ENCODE data around the gene KLHDC10. TPM values are rescaled to one million over a fixed set of nuclear protein-coding genes. Genes with fewer than 3 reads are reported as not detected.

The KLHDC10 gene
- total RNA-seq, 2 donors from 2014 or later, result 16.7 to 19.1 TPM

DNA sequence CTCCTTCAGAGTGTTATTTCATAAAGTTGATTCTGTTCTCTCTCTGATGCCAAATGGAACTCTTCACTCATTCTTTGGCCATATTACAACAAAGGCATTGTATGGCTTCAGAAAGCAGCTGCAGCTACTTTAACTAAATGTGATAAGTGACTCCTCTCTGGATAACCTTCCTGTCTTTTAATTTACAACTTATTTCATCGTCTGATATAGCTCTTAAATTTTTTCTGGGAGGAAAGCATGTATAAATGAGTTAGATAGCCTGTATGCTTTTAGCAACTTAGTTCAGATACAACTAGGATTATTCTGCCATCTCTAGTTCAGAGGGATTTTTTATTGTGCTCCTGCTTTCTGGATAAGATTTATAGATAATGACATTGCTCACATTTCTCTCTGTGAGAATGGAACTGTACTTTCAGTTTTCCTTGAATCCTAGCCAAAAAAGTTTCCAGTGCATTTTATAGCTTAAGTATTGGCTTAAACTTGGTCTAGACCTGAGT lies 57.5 kb downstream of the KLHDC10 start:
- H3K4me3 ChIP-seq, result no peak overlapping the region
- no peak for DNase-seq (ENCODE audit: low spot score)
- H3K27ac ChIP-seq, result no peak overlapping the region
- no peaks in the 10 kb centered on the region for H3K9me3 ChIP-seq
- H3K27me3 ChIP-seq, result no peaks in the 10 kb centered on the region
- peaks cover 64% of the 10 kb centered on the region for H3K36me3 ChIP-seq
- H3K4me1 ChIP-seq, result no peaks in the 10 kb centered on the region
- TF ChIP-seq, protein P1, sequence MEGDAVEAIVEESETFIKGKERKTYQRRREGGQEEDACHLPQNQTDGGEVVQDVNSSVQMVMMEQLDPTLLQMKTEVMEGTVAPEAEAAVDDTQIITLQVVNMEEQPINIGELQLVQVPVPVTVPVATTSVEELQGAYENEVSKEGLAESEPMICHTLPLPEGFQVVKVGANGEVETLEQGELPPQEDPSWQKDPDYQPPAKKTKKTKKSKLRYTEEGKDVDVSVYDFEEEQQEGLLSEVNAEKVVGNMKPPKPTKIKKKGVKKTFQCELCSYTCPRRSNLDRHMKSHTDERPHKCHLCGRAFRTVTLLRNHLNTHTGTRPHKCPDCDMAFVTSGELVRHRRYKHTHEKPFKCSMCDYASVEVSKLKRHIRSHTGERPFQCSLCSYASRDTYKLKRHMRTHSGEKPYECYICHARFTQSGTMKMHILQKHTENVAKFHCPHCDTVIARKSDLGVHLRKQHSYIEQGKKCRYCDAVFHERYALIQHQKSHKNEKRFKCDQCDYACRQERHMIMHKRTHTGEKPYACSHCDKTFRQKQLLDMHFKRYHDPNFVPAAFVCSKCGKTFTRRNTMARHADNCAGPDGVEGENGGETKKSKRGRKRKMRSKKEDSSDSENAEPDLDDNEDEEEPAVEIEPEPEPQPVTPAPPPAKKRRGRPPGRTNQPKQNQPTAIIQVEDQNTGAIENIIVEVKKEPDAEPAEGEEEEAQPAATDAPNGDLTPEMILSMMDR (IDR thresholded peaks at IDR 0.05), result no peak

DNA sequence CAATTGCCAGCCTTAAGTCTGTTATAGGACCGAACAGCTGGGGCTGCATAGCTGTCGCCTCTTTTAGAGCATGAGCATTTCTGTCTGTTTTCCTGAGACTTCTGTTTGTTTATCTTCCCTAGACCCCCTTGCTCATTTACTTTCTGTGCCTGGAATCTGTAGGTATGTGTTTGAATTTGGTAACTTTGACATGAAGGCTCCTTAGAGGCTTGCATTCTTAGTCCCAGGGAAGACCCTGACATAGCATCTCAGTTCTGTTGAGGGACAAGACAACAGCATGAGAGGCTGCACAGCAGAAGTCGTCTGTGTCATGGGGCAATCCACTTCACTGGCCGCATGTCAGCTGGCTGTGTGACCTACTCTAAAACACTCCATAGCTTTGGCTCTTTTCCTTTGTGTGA lies 58.7 kb downstream of the KLHDC10 start:
- TF ChIP-seq, protein P1 (IDR thresholded peaks at IDR 0.05), result no peak
- Histone ChIP-seq H3K36me3 (peaks cover 66% of the 10 kb centered on the region), H3K4me3 (no peak overlapping the region), H3K27me3 (no peaks in the 10 kb centered on the region), H3K9me3 (no peaks in the 10 kb centered on the region), H3K27ac (no peak overlapping the region), H3K4me1 (no peaks in the 10 kb centered on the region)
- no peak for DNase-seq (ENCODE audit: low spot score)

DNA sequence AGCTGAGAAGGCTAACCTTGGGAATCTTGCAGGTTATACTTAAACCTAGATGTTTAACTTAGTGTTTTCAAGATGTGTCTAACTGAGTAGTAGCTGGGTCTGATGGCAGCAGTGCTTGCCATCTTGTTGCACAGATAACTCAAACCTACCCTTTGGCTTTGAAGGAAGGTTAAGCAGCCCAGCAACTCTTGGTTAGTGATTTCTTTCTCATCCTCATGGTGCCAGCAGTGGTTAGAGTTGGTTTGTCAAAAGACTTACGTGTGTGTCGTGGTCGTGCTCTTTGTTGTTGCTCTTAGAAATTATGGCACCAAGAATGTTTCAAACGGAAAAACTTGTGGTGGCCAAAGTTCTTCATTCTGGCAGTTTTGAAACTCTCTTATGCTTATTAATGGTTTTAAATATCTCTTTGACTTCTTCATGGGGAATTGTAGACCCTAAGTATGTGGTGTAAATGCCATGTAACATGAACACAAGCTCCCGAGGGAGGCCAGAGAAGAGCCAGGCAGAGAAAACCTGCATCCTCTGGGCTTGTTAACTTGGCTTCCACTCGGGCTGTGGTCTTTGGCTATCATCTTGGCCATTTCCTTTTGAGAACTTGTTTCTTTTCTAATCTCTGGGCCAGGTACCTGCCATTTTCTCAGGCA lies 61.0 kb downstream of the KLHDC10 start:
- Histone ChIP-seq H3K27ac (no peak overlapping the region), H3K4me1 (no peaks in the 10 kb centered on the region), H3K9me3 (no peaks in the 10 kb centered on the region), H3K27me3 (no peaks in the 10 kb centered on the region), H3K36me3 (peaks cover 61% of the 10 kb centered on the region), H3K4me3 (no peak overlapping the region)
- TF ChIP-seq, protein P1 (IDR thresholded peaks at IDR 0.05), result no peak
- DNase-seq (ENCODE audit: low spot score), result no peak

DNA sequence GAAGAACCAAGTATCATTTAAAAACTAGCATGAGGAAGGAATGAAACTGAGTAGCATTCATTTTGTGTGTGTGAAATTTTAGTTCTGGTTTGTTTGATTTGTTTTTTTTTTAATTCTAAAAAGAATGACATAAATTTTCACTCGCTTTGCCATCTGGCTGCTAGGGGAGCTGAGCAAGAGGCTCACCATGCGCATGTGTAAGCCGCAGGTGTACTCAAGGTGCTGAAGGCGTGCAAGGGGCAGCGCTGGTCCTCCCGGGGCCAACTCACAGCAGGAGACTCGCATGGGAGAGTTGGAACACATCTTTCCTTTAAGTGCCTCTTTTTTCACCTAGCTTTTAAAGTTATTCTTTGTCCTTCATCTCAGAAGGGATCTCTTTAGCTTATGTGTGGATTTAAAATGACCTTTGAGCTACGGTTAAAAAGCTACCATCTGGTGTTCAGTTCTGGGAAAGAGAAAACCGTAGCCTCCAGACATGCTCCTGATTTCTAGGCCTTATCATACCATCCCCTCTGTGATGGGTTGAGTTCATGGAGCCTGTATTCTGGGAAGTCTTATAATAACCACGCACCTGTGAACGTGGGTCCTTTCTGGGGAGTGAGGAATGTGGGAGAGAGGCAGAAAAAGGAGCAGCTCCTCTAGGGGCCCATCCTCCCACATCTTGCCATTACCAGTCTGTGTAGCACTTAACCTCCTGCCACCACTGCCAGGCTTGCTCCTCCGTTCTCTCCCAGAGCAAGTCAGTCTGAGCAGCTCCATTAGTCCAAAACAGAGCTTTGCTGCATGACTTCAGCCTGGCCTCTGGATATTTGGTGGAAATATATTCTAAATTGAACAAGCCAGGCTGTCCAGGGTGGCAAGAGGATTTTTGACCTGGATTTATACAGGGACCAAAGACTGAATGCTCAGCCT lies 61.9 kb downstream of the KLHDC10 start:
- Histone ChIP-seq H3K27ac (no peak overlapping the region), H3K36me3 (peaks cover 53% of the 10 kb centered on the region)
- TF ChIP-seq, protein P1 (IDR thresholded peaks at IDR 0.05), result no peak

DNA sequence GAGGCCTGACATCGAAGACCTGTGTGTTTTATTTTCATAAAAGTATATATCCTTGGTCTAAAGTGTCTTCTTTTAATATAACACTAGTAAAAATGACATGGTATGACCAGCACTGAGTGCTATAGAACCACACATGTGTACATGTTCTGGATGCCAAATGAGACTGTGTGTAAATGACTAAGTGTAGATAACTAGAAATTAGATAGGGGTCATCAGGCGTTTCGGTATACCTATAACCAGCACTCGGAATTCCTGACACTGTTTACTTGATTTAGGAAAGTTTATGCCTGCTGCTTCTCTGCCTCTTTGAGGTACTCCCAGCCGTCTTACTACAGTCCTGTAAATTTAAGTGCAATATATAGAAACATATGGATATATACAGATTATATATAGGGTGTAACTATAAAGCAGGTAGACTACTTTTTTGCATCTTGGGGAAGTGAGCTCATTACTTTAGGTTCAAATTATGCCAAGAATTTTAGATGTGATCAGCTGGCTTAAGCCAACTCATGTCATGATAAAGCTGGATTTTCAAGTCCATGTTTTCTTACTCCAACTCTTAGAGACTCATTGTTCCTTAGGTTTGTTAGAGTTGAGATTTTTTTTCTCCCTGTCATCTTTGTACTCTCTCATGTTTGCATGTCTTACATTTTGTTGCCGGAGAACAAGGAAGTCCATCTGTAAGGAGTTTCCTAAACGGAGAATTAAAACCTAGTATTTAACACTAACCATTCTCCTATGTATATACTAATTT lies 62.9 kb downstream of the KLHDC10 start:
- Histone ChIP-seq H3K9me3 (no peaks in the 10 kb centered on the region), H3K4me1 (no peaks in the 10 kb centered on the region), H3K4me3 (no peak overlapping the region), H3K27ac (no peak overlapping the region), H3K36me3 (peaks cover 51% of the 10 kb centered on the region), H3K27me3 (no peaks in the 10 kb centered on the region)
- DNase-seq (ENCODE audit: low spot score), result no peak
- TF ChIP-seq, protein P1 (IDR thresholded peaks at IDR 0.05), result no peak

More for the DNA sequence above, 61.9 kb downstream of the KLHDC10 start:
- H3K4me1 ChIP-seq, result no peaks in the 10 kb centered on the region
- DNase-seq (ENCODE audit: low spot score), result no peak
- no peak overlapping the region for H3K4me3 ChIP-seq
- H3K9me3 ChIP-seq, result no peaks in the 10 kb centered on the region
- H3K27me3 ChIP-seq, result no peaks in the 10 kb centered on the region

All from right atrium auricular region (tissue), 2 donors.